Activated naive CD4-positive, alpha-beta T cell treated with anti-CD3 and anti-CD28 coated beads, Interleukin-2, amount 10 ng/mL, durations not matched to agents 7 days and 5 days (primary cell): Measurements from ENCODE around the gene SCGB1C2.

Source experiments
- CTCF ChIA-PET: fragments of 350-600 bp; sonication (Branson Sonifier 250); formaldehyde crosslinking; loops from one replicate; lab custom pipeline; 2021; ENCODE audit warnings: antibody characterized with exemption; lab: Charles Lee
- DNase-seq: peaks from one replicate; pipeline ENCODE4 v3.0.0-alpha.2; 2020
- H3K27ac Mint-ChIP-seq: one replicate; pipeline ENCODE4 v1.8.0; 2021; ENCODE audit warnings: mild to moderate bottlenecking, moderate library complexity, mixed read lengths
- H3K27me3 Mint-ChIP-seq: one replicate; pipeline ENCODE4 v1.8.0; 2021; ENCODE audit warnings: mild to moderate bottlenecking, mixed read lengths
- H3K36me3 Mint-ChIP-seq: one replicate; pipeline ENCODE4 v1.8.0; 2021; ENCODE audit warnings: mixed read lengths
- H3K4me1 Mint-ChIP-seq: one replicate; pipeline ENCODE4 v1.8.0; 2021; ENCODE audit warnings: mixed read lengths
- H3K4me3 Mint-ChIP-seq: one replicate; pipeline ENCODE4 v1.8.0; 2021; ENCODE audit warnings: mild to moderate bottlenecking, moderate library complexity, mixed read lengths
- H3K9me3 Mint-ChIP-seq: one replicate; pipeline ENCODE4 v1.8.0; 2021; ENCODE audit warnings: mixed read lengths

SCGB1C2 gene

DNA sequence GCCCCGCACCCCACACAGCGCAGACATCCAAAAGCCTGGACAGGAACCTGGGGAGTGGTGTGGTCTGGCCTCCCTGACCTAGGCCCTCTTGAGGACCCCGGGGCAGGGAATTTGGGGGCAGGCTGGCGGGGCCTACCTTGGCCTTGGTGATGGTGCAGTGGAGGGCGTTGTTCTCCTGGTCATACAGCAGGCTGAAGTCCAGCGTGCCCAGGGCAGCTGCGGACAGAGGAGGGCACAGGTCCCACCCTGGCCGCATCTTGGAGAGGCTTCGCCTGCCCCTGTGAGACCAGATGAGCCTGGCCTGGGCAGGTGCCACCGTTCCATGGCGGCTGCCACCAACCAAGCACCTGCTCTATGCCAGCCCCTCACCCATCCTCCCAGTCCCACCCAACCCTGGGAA is 35.0 kb downstream of the SCGB1C2 start:
- Mint-ChIP-seq H3K4me1 (no peaks in the 10 kb centered on the region), H3K9me3 (no peaks in the 10 kb centered on the region), H3K27me3 (peaks cover 3% of the 10 kb centered on the region), H3K27ac (no peak overlapping the region), H3K4me3 (no peak overlapping the region), H3K36me3 (no peaks in the 10 kb centered on the region)
- CTCF ChIA-PET: no interaction called here
- DNase-seq: no peak

DNA sequence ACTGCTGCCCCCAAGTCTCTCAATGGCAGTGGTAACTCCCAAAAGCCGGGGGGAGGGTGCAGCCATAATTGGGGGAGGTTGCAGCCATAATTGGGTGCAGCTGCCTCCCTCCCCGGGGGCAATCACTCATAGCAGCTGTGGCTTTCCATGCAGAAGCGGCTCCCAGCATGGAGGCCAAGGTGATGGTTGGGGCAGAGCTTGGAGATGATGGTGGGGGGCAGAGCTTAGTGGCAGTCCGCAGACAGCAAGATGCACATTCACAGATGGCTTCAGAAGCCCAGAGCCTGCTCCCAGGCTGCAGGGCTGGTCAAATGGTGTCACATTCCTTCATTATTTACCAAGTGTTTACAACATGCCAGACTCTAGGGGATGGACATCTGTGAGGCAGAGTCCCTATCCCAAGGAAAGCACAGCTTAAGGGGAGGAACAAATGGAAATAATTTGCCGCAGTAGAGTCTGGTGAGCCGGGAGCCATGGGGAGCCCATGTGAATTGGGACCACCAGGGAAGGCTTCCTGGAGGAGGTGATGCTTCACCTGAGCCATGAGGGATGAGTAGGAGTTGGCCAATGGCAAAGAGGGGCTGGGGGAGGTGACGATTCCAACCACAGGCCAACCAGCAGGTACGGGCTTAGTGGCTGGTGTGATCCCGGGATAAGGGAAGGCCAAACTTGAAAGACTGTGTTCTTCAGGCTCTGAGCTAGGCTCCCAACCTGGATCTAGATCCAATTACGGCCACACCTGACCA is 36.0 kb downstream of the SCGB1C2 start:
- Mint-ChIP-seq H3K4me3 (no peak overlapping the region), H3K27me3 (peaks cover 11% of the 10 kb centered on the region), H3K27ac (no peak overlapping the region), H3K9me3 (no peaks in the 10 kb centered on the region), H3K36me3 (no peaks in the 10 kb centered on the region), H3K4me1 (no peaks in the 10 kb centered on the region)
- CTCF ChIA-PET: interaction anchor here (0.6 kb wide), 1 partner anchor 545 kb away, joined by 3 read pairs; no protein-coding TSS in a partner anchor
- DNase-seq: no peak

DNA sequence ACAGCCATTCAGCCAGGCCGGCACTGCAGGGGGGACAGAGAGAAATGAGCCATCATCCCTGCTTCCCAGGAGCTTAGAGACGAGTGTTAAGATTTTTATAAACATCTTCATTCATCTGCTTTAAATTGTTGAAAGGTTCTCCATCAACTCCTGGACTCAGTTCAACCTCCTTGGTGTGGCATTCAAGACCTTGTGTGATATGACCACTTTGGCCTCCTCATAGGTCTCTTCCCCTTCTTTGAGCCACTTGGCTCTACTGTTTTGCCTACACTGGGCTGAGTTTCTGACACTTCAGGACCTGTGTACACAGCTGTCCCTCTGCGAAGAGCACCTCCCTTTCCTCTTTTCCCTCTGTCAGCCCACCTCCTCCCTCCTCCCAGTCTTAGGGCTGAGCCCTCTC is 39.8 kb downstream of the SCGB1C2 start:
- H3K4me1 Mint-ChIP-seq: peaks cover 4% of the 10 kb centered on the region
- H3K36me3 Mint-ChIP-seq: no peaks in the 10 kb centered on the region
- H3K4me3 Mint-ChIP-seq: no peak overlapping the region
- CTCF ChIA-PET: no interaction called here
- DNase-seq: no peak
- H3K27ac Mint-ChIP-seq: no peak overlapping the region
- no peaks in the 10 kb centered on the region for H3K9me3 Mint-ChIP-seq
- H3K27me3 Mint-ChIP-seq: peaks cover 37% of the 10 kb centered on the region

DNA sequence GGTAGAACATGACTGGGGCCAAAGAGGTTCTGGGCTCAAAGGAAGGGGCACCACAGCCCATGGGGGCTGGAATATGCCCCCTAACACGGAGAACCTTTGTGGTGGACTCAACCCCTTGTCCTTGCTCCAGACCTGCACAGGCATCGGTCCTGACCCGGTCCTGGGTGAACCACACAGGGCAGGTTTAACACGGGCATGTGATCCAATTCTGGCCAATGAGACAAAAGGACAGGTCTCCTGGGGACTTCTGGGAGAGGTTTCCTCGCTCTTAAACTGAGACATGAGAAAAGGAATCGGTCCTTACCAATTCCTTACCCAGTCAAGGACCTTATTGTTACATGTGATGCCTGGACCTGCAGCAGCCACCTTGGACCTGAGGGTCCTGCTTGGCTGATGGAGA is 40.4 kb downstream of the SCGB1C2 start:
- Mint-ChIP-seq H3K27ac (no peak overlapping the region), H3K27me3 (peaks cover 43% of the 10 kb centered on the region), H3K36me3 (no peaks in the 10 kb centered on the region), H3K4me1 (peaks cover 5% of the 10 kb centered on the region), H3K4me3 (no peak overlapping the region), H3K9me3 (no peaks in the 10 kb centered on the region)
- CTCF ChIA-PET: no interaction called here
- no peak for DNase-seq

DNA sequence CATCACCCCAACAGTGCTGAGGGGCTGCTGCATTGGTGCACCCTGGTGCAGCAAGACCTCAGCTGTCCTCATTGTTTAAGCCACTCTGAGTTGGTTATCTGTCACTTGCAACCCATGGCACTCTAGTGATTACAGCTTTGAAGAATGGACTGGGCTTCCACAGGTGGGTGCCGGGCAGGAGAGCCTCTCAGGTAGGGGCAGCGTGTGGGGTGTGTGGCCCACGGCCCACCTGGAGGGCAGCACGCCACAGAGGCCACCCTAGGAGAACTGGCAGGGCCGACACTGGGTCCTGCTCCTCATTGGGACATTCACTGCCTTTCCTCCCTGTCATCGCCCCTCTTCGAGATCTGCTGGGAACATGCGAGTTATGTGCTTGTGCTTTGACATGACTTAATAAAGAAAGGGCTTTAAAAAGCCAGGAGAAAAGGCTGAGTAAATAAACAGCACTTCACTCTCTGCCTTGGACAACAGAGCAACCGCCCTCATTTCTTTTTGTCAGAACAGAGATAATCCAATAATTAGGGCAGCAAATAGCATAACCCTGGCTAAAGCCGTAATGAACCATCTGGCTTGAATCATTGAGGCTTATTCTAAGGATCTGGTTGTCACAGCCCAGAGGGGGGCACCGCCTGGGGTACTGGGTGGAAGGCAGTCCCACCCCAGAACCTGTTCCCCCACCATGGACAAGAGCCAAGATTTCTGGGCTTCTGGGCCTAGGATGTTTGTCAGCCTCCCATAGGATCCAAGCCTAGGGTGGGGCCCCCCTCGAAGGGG is 41.1 kb downstream of the SCGB1C2 start:
- CTCF ChIA-PET: interaction anchor here (1.0 kb wide), 1 partner anchor 208 kb away, joined by 3 read pairs; no protein-coding TSS in a partner anchor
- no peak overlapping the region for H3K4me3 Mint-ChIP-seq
- no peaks in the 10 kb centered on the region for H3K36me3 Mint-ChIP-seq
- H3K4me1 Mint-ChIP-seq: peaks cover 5% of the 10 kb centered on the region
- H3K27ac Mint-ChIP-seq: no peak overlapping the region
- no peaks in the 10 kb centered on the region for H3K9me3 Mint-ChIP-seq
- DNase-seq: no peak
- H3K27me3 Mint-ChIP-seq: peaks cover 50% of the 10 kb centered on the region

DNA sequence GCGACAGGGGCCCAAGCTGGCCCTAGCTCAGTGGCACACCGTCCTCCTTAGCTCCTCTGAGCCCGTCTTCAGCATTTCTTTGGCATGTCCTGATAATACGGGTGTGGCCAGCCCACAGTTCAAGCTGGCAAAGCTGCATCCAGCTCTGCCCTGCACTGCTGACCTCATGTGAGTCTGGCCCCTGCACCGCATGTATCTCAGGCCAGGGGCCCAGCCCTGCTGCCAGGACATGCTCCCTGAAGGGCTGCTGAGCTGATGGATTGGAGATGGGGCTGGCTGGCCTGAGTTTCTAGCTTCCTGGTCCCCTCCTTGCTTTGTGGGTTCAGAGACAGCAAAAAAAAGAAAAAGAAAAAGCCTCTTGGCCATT is 41.7 kb downstream of the SCGB1C2 start:
- Mint-ChIP-seq H3K27ac (no peak overlapping the region), H3K36me3 (no peaks in the 10 kb centered on the region), H3K27me3 (peaks cover 56% of the 10 kb centered on the region), H3K4me1 (peaks cover 5% of the 10 kb centered on the region), H3K9me3 (no peaks in the 10 kb centered on the region), H3K4me3 (no peak overlapping the region)
- CTCF ChIA-PET: interaction anchor here (0.5 to 1.0 kb wide), 2 partner anchors 26 to 208 kb away, joined by 3 read pairs; no protein-coding TSS in a partner anchor
- DNase-seq: no peak

DNA sequence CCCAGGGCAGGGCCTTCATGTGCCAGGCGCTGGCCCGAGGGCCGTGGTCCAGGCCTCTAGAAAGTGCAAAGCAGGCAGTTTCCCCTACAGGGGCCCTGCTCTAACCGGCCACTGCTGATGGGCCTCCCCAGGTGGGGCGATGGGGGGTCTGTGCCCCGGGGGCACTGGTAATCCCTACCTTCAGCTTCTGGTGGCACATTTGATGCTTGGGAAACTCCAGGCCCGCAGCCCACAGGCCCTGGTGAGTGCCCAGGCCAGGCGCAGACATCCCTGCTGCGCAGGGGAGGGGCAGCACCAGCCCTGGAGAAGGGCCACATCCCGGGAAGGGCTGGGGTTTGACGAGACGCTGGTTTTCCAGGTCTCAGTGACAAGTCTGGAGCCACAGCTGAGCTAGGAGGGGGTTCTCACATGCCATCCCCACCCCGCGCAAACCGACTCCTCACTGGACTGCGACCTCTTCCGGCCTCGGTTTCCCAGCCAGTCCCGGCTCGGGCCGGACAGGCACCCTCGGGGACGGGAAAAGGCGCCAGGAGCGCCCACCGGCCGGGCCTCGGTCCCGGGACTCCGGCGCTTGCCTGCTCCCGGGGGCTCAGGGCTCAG is 42.5 kb downstream of the SCGB1C2 start:
- CTCF ChIA-PET: interaction anchor here (0.5 to 1.0 kb wide), 2 partner anchors 27 to 207 kb away, joined by 3 read pairs; no protein-coding TSS in a partner anchor

DNA sequence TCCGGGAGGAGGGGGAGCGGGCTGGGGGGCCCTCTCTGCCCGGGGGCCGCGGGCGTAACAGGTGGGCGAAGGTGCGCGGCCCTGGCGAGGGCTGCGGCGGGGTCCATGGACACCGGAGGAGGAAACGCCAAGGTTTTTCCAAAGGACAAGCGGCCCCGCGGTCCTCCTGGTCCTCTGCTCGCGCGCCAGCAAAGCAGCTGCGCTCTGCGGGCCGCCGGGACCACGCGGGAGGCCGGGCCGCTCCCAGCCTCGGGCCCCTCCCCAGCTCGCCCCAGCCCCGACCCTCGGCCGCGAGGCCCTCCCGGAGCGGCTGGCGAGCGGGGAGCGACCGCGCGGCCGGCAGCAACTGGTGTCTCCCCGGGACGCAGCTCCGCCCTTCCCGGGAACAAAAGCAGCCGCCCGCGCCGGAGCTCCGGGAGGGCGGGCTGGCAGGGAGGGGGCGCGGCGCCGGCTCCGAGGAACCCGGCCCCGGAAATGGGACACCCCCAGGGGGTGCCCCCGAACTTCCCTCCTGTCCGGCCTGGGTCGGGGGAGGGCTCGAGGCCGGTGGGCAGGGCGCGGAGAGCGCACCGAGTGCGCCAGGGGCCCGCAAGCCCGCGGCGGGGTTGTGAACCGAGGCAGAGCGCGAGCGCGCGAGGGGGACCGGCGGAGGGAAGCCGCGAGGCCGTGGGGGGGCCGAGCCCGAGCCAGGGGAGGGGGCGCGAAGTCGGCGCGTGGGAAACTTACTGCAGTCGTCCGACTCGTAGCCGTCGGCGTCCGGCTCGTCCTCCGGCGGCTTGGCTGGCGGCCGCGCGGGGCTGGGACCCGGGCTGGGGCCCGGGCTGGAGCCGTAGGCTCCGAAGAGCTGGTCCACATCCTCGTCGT is 43.2 kb downstream of the SCGB1C2 start:
- H3K36me3 Mint-ChIP-seq: no peaks in the 10 kb centered on the region
- H3K9me3 Mint-ChIP-seq: no peaks in the 10 kb centered on the region
- peaks cover 6% of the 10 kb centered on the region for H3K4me1 Mint-ChIP-seq
- DNase-seq: no peak
- no peak overlapping the region for H3K4me3 Mint-ChIP-seq
- H3K27ac Mint-ChIP-seq: no peak overlapping the region
- peaks cover 66% of the 10 kb centered on the region for H3K27me3 Mint-ChIP-seq
- CTCF ChIA-PET: no interaction called here

More for the DNA sequence above, 42.5 kb downstream of the SCGB1C2 start:
- no peak for DNase-seq
- H3K4me1 Mint-ChIP-seq: peaks cover 5% of the 10 kb centered on the region
- peaks cover 64% of the 10 kb centered on the region for H3K27me3 Mint-ChIP-seq
- H3K27ac Mint-ChIP-seq: no peak overlapping the region
- H3K4me3 Mint-ChIP-seq: no peak overlapping the region
- no peaks in the 10 kb centered on the region for H3K9me3 Mint-ChIP-seq
- no peaks in the 10 kb centered on the region for H3K36me3 Mint-ChIP-seq

DNA sequence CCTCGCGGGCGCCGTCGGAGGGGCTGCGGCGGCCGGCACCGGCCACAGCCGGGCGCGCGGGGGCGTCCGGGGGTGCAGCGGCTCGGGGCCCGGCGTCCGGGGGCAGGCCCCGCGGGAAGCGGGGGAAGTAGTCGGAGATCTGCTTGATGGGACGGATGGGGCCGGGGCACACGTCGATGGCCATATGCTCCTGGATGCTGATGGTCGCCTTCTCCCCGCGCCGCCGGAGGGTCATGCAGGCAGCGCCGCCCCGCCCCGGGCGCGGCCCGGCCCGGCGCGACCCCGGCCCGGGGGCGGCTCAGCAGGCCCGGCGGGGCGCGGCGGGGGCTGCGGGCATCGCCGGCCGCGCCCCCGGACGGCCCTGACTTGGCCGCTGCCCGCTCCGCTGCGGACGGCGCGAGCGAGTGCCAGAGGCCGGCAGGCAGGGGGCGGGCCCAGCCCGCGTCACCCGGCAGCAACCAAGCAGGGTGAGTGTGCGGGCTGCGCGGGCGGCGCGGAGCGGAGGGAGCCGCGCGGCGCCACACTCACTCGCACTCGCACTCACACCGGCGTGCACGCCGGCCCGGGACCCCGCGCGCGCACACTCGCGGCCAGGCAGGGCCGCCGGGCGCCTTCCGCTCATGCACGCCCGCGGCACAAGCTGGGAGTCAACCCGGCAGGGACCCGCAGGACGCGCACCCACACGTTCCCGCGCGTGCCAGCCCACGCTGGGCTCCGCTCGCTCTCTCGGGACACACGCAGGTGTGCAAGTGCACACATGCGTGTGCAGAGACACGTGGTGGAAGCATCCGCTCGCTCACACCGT is 44.1 kb downstream of the SCGB1C2 start, which contains the start of gene DOC2B:
Gene DOC2B (minus strand): TSS at position 406 of the 805 bp plus-strand sequence. CDS start 171 bp downstream, at position 235.
- DNase-seq: peak; percentile 24
- Mint-ChIP-seq H3K4me3 (peak within 1 kb of the TSS; percentile 24), H3K27me3 (peaks cover 67% of the 10 kb centered on the region), H3K9me3 (no peaks in the 10 kb centered on the region), H3K27ac (no peak within 1 kb of the TSS), H3K36me3 (no peaks in the 10 kb centered on the region), H3K4me1 (peaks cover 10% of the 10 kb centered on the region)
- CTCF ChIA-PET: no interaction called here

DNA sequence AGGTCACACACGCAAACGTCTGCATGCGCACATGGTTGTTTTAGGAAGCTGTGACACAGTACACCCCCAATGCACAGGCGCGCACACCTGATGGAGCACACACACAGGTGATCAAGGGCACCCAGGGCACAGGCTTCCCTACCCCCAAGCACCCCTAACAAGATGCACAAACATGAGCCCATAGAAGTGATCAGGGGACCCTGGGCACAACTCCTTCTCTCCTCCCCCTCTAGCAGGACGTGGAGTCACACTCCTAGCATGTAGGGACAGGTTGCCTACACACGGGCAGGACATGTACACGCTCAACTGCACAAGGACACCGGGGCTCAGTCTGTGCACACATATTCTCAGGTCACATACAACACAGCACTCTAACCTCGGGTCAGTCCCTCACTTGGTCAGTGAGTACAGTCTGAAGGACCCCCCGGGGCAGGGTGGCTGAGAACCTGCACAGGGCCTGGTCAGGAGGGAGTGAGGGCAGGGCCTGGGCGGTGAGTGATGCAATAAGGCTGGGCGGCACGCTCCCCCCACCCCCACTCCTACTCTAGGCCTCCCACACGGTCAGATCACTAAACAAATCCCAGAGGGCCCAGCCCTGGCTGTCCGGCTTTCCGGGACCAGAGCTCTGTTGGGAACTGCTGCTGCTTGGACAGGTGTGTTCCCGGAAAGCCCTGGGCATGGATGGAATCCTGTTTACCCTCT is 44.8 kb downstream of the SCGB1C2 start:
- Mint-ChIP-seq H3K4me3 (peak overlapping the region; percentile 24), H3K9me3 (no peaks in the 10 kb centered on the region), H3K4me1 (peaks cover 10% of the 10 kb centered on the region), H3K27ac (no peak overlapping the region), H3K27me3 (peaks cover 70% of the 10 kb centered on the region), H3K36me3 (no peaks in the 10 kb centered on the region)
- CTCF ChIA-PET: no interaction called here
- DNase-seq: no peak

DNA sequence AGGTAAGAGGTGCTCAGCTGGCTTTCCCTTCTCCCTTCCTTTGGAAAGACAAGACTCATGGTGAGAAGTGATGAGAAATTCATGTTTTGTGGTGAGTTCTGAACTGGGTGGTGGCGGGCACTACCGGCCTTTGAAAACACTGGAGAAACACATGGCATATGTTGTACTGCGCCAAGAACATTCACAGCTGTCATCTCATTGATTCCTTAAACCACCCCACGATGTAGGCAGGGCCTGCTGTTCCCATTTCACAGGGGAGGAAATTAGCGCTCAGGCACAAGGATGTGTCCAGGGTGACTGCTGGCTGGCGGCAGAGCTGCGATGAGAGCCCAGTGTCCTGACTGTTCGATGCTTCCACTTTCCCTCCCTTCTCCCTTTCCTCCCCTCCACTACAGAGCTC is 45.7 kb downstream of the SCGB1C2 start:
- CTCF ChIA-PET: no interaction called here
- Mint-ChIP-seq H3K27ac (no peak overlapping the region), H3K9me3 (no peaks in the 10 kb centered on the region), H3K4me1 (peaks cover 10% of the 10 kb centered on the region), H3K36me3 (no peaks in the 10 kb centered on the region), H3K27me3 (peaks cover 65% of the 10 kb centered on the region), H3K4me3 (no peak overlapping the region)
- DNase-seq: no peak

DNA sequence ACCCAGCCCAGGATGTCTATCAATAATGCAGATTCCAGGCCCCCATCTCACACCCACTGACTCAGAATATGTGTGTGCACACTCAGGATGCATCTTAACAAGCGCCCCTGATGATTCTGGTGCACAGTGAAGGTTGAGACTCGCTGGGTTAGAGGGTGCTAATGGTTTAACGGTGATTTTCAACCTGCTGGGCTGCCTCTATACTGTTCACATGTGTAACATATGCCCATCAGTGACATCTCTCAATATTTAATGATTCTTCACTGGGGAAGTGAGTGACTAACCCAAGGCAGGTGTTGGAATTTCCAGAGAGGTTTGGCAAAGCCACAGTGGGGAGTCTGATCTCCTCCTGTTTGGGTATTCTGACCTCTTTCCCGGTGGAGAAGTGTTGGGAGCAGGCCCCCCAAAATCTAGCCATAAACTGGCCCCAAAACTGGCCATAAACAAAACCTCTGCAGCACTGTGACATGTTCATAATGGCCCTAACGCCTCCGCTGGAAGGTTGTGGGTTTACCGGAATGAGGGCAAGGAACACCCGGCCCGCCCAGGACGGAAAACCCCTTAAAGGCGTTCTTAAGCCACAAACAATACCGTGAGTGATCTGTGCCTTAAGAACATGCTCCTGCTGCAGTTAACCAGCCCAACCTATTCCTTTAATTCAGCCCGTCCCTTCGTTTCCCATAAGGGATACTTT is 48.2 kb downstream of the SCGB1C2 start:
- CTCF ChIA-PET: no interaction called here
- Mint-ChIP-seq H3K27ac (no peak overlapping the region), H3K9me3 (no peaks in the 10 kb centered on the region)

More for the DNA sequence above, 48.2 kb downstream of the SCGB1C2 start:
- DNase-seq: no peak
- H3K4me1 Mint-ChIP-seq: peaks cover 10% of the 10 kb centered on the region
- no peak overlapping the region for H3K4me3 Mint-ChIP-seq
- H3K36me3 Mint-ChIP-seq: no peaks in the 10 kb centered on the region
- H3K27me3 Mint-ChIP-seq: peaks cover 51% of the 10 kb centered on the region
